Kidney (tissue), 14 donors: ENCODE data around the gene GADD45G. TPM values are rescaled to one million over a fixed set of nuclear protein-coding genes. Genes with fewer than 3 reads are reported as not detected.

Experiments used
- DNase-seq, 5 donors: peaks; one replicate each; pipeline ENCODE4 v3.0.0-alpha.2; 2013 to 2020
- FAIRE-seq: peaks from 2 replicates; lab custom pipeline; 2012; peaks lifted over from hg19 to GRCh38; lab: Jason Lieb, UNC
- H3K27ac ChIP-seq, 2 donors: one replicate each; pipeline ENCODE4 v1.7.0; 2013; ENCODE audit warnings: low read depth in 2 of 2, low read length in 2 of 2, inconsistent platforms in 1 of 2
- H3K27me3 ChIP-seq: one replicate; pipeline ENCODE4 v1.7.1; 2013; ENCODE audit warnings: low read length, inconsistent platforms; ENCODE audit not compliant: control insufficient read depth, insufficient read depth
- H3K36me3 ChIP-seq, 3 donors: one replicate each; pipeline versions ENCODE4 v1.7.0 to v1.7.1; 2013; ENCODE audit warnings: low read length in 3 of 3, control low read depth in 1 of 3, inconsistent platforms in 1 of 3; ENCODE audit not compliant: insufficient read depth in 3 of 3, control insufficient read depth in 2 of 3
- H3K4me1 ChIP-seq, 3 donors: one replicate each; pipeline versions ENCODE4 v1.7.0 to v1.7.1; 2013; ENCODE audit warnings: low read length in 3 of 3, inconsistent platforms in 1 of 3, low read depth in 1 of 3; ENCODE audit not compliant: control insufficient read depth in 2 of 3, insufficient read depth in 2 of 3
- H3K4me3 ChIP-seq, 3 donors: one replicate each; pipeline versions ENCODE4 v1.7.0 to v1.8.1; 2013; ENCODE audit warnings: low read length in 3 of 3, control low read depth in 1 of 3, inconsistent platforms in 1 of 3
- H3K9ac ChIP-seq, 3 donors: one replicate each; pipeline versions ENCODE4 v1.7.0 to v1.7.1; 2013; ENCODE audit warnings: low read length in 3 of 3, control low read depth in 1 of 3, inconsistent platforms in 1 of 3
- H3K9me3 ChIP-seq, 3 donors: one replicate each; pipeline versions ENCODE4 v1.7.0 to v1.7.1; 2013; ENCODE audit warnings: low read length in 3 of 3, control low read depth in 1 of 3, inconsistent platforms in 1 of 3; ENCODE audit not compliant: control insufficient read depth in 2 of 3, insufficient read depth in 1 of 3
- intact Hi-C: fragments of 100-400 bp; cut with DNase I; formaldehyde crosslinking; loops from one replicate; pipeline ENCODE4 v1.11.1; 2022
- polyA plus RNA-seq: library from polyadenylated mRNA; stranded (reverse); fragments of 350-450 nt; fragmentation: Illumina TruSeq; extraction: RNeasy Lipid Tissue Mini Kit (QIAGEN cat#74804); gene quantifications from one replicate; pipeline ENCODE4 v1.2.3, GENCODE V29; 2014; ENCODE audit warnings: low read depth, low replicate concordance; ENCODE audit not compliant: insufficient read depth
- total RNA-seq: library from RNA; stranded (reverse); fragmentation: NEBNext Ultra II Directional; extraction: Animal tissue kit (Norgen Biotek cat#: 25700); gene quantifications from one replicate; pipeline ENCODE4 v1.2.1, GENCODE V29; 2021
- TF ChIP-seq, protein P1 (sequence below): IDR thresholded peaks from 3 replicates; pipeline ENCODE4 v1.5.1; 2012; ENCODE audit warnings: mild to moderate bottlenecking, moderate library complexity, borderline replicate concordance; ENCODE audit not compliant: insufficient read depth; ENCODE audit errors: extremely low read depth
- donor health status: control.
- donor health status: control.
- donor health status: control.
- donor health status: control.
- donor health status: control.
- donor health status: DM: yes; HTN: yes; CAD: no.
- donor health status: Normal renal cell carcinoma (clear cell type).

The GADD45G gene
- total and polyA plus RNA-seq, 2 donors from 2014 or later = 7.3 to 48.4 TPM

DNA sequence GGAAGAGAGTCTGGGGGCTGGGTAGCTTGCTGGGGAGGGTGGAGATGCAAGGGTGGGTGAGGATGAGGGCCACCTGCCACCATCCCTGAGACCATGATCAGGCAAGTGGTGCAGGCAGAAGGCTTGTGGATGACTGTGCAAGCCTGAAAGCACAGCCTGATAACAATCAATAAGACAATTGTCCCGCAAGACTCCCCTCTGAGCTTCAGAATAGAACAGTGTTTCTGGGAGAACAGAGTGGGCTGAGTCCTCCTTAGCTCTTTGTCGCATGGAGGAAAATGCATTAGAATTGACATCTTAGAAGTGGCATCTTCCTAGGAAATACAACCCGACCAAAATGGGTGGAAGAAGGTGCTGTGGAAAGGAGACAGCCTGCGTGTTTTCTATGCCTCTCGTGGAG, 6.6 kb downstream of the GADD45G start:
- TF ChIP-seq, protein P1, sequence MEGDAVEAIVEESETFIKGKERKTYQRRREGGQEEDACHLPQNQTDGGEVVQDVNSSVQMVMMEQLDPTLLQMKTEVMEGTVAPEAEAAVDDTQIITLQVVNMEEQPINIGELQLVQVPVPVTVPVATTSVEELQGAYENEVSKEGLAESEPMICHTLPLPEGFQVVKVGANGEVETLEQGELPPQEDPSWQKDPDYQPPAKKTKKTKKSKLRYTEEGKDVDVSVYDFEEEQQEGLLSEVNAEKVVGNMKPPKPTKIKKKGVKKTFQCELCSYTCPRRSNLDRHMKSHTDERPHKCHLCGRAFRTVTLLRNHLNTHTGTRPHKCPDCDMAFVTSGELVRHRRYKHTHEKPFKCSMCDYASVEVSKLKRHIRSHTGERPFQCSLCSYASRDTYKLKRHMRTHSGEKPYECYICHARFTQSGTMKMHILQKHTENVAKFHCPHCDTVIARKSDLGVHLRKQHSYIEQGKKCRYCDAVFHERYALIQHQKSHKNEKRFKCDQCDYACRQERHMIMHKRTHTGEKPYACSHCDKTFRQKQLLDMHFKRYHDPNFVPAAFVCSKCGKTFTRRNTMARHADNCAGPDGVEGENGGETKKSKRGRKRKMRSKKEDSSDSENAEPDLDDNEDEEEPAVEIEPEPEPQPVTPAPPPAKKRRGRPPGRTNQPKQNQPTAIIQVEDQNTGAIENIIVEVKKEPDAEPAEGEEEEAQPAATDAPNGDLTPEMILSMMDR = no peak

DNA sequence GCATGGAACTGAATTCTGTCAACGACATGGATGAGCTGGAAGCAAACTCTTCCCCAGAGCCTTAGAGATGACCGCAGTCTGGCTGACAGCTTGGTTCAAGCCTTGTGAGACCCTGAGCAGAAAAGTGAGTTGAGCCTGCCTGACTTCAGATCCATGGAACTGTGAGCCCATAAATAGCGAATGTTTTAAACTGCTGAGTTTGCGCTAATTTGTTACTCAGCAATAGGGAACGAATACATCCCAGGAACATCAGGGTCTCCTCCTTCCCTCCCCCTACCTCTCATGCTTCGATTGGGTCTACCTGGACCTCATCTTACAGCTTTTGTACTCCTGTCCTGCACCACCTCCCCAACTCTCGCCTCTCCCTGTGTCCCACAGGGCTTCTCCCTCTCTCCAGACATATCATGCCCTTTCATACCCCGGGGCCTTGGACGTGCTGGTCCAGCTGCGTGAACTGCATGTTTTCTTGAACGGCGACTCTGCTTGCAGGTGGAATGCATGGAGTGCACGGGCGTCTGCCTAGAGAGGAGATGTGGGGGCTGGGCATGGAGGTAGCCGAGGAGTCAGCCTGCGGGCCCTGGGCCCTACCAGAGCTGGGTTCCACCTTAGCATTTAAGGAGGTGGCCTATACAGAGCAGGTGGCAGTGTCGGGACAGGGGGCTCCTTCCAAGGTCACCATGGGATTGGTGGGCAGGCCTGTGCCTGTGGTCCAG, 7.9 kb downstream of the GADD45G start:
- FAIRE-seq = no peak

More for the DNA sequence above, 6.6 kb downstream of the GADD45G start:
- DNase-seq (peak in 1 of 5 donors; percentile 33), FAIRE-seq (no peak)
- Histone ChIP-seq H3K27ac (no peak overlapping the region), H3K9ac (no peak overlapping the region), H3K4me1 (peaks cover 0 to 7% (median 7%) of the 10 kb centered on the region in 3 donors), H3K9me3 (peaks cover 0 to 9% (median 3%) of the 10 kb centered on the region in 3 donors), H3K4me3 (no peak overlapping the region), H3K27me3 (no peaks in the 10 kb centered on the region), H3K36me3 (no peaks in the 10 kb centered on the region)
- intact Hi-C loops = no loop called here

DNA sequence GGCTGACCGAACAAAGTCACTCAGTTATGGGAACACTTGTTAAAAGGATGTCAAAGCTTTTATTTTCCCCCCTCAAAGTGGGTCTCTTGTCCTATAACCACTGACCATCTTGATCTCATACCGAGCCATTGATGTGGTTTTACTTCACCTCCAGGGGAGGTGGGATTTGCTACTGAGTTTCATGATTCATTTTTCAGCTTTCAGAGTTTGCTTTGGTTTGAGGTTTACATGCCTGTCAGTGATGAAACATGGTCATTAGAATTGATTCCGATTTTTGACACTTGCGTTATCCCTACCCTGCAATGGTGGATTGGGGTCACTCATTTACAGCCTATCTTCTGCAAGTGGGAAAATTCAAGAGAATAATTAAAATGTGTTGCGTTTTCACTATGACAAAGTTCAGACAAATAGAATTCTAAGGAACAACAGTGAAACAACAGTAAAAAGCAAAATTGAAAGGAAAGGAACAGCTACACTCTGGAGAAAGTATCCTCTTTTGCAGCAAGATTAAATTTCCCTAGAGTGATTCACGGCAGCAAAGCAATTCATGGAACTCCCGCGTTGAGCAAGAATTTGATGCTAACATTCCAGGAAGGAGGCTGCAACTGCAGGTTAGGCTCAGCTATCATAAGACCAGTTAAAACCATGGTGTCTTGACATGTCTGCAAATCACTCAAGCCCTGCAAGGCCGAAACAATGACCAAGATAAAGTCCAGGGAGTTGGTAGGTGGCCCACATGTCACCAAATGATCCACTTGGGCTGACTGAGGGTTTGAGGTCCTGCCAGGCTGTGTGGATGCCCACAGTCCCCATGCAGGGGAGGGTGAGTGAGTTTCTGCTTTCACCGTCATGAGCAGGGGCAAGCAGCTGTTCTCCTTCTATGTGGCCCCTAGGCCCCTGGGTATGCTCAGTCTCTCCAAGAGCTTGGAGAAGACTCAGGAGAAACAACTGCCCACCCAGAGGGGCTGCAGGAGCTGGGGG, 9.4 kb downstream of the GADD45G start:
- H3K9me3 ChIP-seq = peaks cover 0 to 9% (median 3%) of the 10 kb centered on the region in 3 donors
- peak in 3 of 5 donors; percentile 36 to 67 (median 56) for DNase-seq
- peaks cover 0 to 11% (median 6%) of the 10 kb centered on the region in 3 donors for H3K4me1 ChIP-seq
- H3K4me3 ChIP-seq = no peak overlapping the region
- no peaks in the 10 kb centered on the region for H3K36me3 ChIP-seq
- no peak for FAIRE-seq
- H3K9ac ChIP-seq = no peak overlapping the region
- H3K27ac ChIP-seq = no peak overlapping the region
- TF ChIP-seq, protein P1 = no peak
- intact Hi-C loops = no loop called here
- no peaks in the 10 kb centered on the region for H3K27me3 ChIP-seq

More for the DNA sequence above, 7.9 kb downstream of the GADD45G start:
- intact Hi-C loops = no loop called here
- peaks cover 0 to 2% (median 2%) of the 10 kb centered on the region in 3 donors for H3K4me1 ChIP-seq
- no peak overlapping the region for H3K9ac ChIP-seq
- H3K36me3 ChIP-seq = no peaks in the 10 kb centered on the region
- TF ChIP-seq, protein P1 = no peak
- H3K27me3 ChIP-seq = no peaks in the 10 kb centered on the region
- no peak overlapping the region for H3K27ac ChIP-seq
- H3K4me3 ChIP-seq = no peak overlapping the region
- peaks cover 0 to 9% (median 3%) of the 10 kb centered on the region in 3 donors for H3K9me3 ChIP-seq
- DNase-seq = peak in 1 of 5 donors; percentile 59
